SHP77 (cell line): ENCODE results near the gene SLC19A2.

ENCODE experiments used
- DNase-seq, 2 experiments: peaks; one replicate each; lab custom pipeline; 2025; lab: John Stamatoyannopoulos, UW

The SLC19A2 gene

GRCh38 chr1:169475806-169476387 is 9.8 kb downstream of the SLC19A2 start:
- DNase-seq: no peak

GRCh38 chr1:169474302-169474995 is 11.3 kb downstream of the SLC19A2 start:
- DNase-seq: no peak

GRCh38 chr1:169473347-169473746 is 12.4 kb downstream of the SLC19A2 start:
- DNase-seq: no peak

GRCh38 chr1:169472738-169473137 is 13.0 kb downstream of the SLC19A2 start:
- no peak for DNase-seq

- no peak for DNase-seq
These were observed 16.8 kb downstream of the SLC19A2 start for GRCh38 chr1:169468982-169469381.

- peak; percentile 13 to 15 for DNase-seq
These were observed 19.2 kb downstream of the SLC19A2 start for GRCh38 chr1:169466259-169467230.

- DNase-seq: no peak
These were observed 20.5 kb downstream of the SLC19A2 start for GRCh38 chr1:169465281-169465680.

GRCh38 chr1:169462385-169462784 is 23.4 kb downstream of the SLC19A2 start:
- DNase-seq: no peak

GRCh38 chr1:169461390-169462000 is 24.2 kb downstream of the SLC19A2 start:
- DNase-seq: no peak

- DNase-seq: no peak
These were observed 25.4 kb downstream of the SLC19A2 start for GRCh38 chr1:169460191-169460833.

- DNase-seq: no peak
These were observed 28.3 kb downstream of the SLC19A2 start for GRCh38 chr1:169457443-169457842.

GRCh38 chr1:169456029-169456428 is 29.7 kb downstream of the SLC19A2 start:
- DNase-seq: no peak

- DNase-seq: no peak
These were observed 32.8 kb downstream of the SLC19A2 start for GRCh38 chr1:169452921-169453320.

- DNase-seq: no peak
These were observed 34.4 kb downstream of the SLC19A2 start for GRCh38 chr1:169451218-169451824.

- DNase-seq: no peak
These were observed 41.8 kb downstream of the SLC19A2 start for GRCh38 chr1:169443923-169444322.

GRCh38 chr1:169427081-169427641 is 58.6 kb downstream of the SLC19A2 start, which contains the start of gene CCDC181:
Gene CCDC181 (minus strand): TSS chr1:169427474. CDS start chr1:169424927, 2,547 bp downstream.
- DNase-seq: peak; percentile 97 to 98

- DNase-seq: peak; percentile 11 to 19
These were observed 59.5 kb downstream of the SLC19A2 start for GRCh38 chr1:169426174-169426705.

- DNase-seq: no peak
These were observed 64.4 kb downstream of the SLC19A2 start for GRCh38 chr1:169421309-169421708.

GRCh38 chr1:169414952-169415351 is 70.8 kb downstream of the SLC19A2 start:
- DNase-seq: no peak
